GM18907 (cell line): ENCODE measurements around the gene DNAJC13.
"Not testable (repeated sequence)": the region's sequence is repeated elsewhere in the genome, so short reads cannot be mapped to it uniquely, and the experiment has no call there.

Experiments used
- ATAC-seq: cut with Tn5 transposase; IDR thresholded peaks from one replicate; pipeline ENCODE4 v1.9.1; 2021; ENCODE audit warnings: mild to moderate bottlenecking, moderate library complexity; ENCODE audit not compliant: unreplicated experiment

Gene DNAJC13, protein sequence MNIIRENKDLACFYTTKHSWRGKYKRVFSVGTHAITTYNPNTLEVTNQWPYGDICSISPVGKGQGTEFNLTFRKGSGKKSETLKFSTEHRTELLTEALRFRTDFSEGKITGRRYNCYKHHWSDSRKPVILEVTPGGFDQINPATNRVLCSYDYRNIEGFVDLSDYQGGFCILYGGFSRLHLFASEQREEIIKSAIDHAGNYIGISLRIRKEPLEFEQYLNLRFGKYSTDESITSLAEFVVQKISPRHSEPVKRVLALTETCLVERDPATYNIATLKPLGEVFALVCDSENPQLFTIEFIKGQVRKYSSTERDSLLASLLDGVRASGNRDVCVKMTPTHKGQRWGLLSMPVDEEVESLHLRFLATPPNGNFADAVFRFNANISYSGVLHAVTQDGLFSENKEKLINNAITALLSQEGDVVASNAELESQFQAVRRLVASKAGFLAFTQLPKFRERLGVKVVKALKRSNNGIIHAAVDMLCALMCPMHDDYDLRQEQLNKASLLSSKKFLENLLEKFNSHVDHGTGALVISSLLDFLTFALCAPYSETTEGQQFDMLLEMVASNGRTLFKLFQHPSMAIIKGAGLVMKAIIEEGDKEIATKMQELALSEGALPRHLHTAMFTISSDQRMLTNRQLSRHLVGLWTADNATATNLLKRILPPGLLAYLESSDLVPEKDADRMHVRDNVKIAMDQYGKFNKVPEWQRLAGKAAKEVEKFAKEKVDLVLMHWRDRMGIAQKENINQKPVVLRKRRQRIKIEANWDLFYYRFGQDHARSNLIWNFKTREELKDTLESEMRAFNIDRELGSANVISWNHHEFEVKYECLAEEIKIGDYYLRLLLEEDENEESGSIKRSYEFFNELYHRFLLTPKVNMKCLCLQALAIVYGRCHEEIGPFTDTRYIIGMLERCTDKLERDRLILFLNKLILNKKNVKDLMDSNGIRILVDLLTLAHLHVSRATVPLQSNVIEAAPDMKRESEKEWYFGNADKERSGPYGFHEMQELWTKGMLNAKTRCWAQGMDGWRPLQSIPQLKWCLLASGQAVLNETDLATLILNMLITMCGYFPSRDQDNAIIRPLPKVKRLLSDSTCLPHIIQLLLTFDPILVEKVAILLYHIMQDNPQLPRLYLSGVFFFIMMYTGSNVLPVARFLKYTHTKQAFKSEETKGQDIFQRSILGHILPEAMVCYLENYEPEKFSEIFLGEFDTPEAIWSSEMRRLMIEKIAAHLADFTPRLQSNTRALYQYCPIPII (N-terminal part only)

DNA sequence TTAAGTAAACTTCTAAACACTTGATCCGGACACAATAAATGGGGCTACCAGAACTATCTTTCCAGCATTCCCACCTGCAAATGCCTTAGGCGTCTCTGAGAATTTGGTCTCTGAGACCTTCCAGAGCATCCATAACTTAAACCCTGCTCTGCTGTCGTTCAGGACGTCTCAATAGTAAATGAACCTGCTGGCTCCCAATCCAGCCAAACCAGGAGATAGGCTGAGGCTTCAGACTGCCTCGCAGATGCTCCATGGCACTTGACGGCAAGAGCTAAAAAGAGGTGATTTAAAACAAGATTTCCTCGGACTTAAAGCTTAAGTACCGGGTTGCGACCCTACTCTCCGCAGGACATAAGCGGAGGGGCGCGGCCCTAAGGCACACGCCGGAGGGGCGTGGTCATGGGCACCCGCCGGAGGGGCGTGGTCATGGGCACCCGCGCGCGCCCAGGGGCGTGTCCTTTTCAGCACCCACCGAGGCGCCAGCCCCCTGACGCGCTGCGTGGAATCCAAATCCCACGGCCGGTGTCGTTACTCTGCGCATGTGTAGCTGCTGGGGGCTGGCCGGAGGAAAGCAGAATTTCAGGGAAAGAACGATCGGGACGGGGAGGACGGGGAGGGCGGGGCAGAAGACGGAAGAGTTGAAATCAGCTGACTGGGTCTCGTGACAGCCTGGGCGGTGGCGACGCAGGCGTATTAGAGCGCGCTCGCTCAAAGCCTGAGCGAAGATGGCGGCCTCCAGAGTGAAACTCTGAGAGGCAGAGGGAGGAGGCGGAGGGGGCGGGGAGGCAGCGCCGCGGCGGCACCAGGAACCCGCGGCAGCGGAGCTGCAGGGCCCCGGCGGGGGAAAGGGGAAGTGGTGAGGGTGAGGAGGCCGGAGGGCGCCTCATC lies at the start of gene DNAJC13:
DNAJC13 (plus strand) TSS at position 696 of the 888 bp plus-strand sequence. CDS start 17,049 bp downstream, outside the sequence.
- peak; percentile 91 for ATAC-seq

DNA sequence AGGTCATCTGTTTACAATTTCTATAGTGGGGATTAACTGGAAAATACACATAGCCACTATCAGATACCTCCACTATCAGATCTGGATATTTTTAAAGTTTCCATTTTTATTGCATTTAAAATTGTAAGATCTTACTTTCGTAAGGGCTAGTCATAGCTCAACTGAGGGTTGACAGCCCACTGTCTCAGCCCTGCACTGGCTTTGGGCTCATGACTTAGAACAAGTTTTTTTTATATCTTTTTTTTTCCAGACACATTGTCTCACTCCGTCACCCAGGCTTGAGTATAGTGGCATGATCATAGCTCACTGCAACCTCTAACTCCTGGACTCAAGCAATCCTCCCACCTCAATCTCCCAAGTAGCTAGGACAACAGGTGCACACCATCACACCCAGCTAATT lies 48.8 kb upstream of the DNAJC13 start:
- no peak for ATAC-seq

DNA sequence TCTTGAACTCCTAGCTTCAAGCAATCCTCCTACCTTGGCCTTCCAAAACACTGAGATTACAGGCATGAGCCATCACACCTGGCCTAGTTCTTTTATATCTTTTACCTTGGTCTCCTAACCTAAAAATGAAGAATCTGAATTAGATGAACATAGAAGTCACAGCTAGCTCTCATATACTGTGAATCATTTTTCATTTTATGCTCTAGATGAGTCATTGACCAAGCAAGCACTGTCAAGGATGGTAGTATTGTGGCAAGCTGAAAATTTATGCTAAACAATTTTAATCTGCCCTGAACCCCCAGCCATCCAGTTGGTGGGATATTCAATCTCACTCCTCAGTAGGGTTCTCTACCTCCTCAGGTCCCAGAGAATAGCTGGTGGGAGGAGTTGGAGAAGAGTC lies 48.3 kb upstream of the DNAJC13 start:
- no peak for ATAC-seq

DNA sequence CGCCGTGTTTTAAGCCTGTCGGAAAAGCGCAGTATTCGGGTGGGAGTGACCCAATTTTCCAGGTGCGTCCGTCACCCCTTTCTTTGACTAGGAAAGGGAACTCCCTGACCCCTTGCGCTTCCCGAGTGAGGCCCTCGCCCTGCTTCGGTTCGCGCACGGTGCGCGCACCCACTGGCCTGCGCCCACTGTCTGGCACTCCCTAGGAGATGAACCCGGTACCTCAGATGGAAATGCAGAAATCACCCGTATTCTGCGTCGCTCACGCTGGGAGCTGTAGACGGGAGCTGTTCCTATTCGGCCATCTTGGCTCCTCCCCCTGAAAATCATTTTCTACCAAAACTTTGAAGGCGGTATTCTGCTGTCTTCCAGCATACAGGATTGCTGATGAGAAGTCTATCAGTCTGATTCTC lies 40.4 kb upstream of the DNAJC13 start:
- not testable (repeated sequence) for ATAC-seq

DNA sequence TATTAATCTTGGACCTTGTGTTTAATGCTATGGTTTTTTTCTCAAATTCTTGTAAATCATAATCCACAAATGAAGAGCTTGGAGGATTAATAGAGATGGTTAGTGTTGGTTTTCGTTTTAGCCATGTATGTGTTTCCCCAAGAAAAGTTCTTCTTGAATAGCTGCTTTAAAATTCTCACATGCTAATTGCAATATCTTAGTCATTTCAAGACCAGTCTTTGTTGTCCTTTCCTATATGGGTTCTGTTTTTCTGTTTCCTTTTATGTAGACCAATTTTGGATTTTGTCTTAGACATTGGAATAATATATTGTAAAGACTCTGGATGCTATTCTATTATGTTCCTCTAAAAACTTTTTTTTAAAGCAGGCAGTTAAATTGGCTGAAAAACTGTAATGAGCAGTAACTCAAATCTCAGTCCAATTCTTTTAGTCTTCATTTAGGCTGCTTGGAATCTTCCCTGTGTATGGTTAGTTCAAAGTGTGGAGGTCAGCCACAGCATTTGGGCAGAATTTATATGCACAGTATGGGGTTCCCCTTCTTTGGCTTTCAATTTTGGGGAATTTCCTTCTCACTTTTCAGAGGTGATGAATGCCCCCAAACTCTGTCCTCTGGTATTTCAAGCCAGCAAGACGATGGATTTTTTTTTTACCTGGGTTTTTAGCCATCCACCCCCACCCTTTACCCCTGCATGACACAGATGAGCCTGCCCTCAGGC lies 39.1 kb upstream of the DNAJC13 start:
- no peak for ATAC-seq

DNA sequence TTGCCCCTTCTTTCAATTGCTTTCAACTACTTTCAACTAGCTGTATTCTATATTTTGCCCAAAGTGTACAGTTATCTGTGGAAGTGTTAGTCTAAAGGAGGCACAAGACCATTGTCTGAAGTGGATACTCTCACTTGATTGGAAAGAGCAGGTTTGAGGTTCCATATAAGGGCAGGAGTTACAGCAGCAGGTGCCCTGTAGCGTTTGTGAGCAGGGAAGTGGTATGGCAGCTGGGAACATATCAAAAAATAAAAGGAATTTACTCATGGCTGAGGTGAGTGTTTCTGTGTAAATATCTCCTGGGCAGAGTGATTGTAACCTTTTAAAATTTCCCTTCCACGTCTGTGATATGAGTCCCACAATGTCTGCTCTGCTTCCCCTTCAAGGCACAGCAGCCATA lies 38.5 kb upstream of the DNAJC13 start:
- no peak for ATAC-seq

DNA sequence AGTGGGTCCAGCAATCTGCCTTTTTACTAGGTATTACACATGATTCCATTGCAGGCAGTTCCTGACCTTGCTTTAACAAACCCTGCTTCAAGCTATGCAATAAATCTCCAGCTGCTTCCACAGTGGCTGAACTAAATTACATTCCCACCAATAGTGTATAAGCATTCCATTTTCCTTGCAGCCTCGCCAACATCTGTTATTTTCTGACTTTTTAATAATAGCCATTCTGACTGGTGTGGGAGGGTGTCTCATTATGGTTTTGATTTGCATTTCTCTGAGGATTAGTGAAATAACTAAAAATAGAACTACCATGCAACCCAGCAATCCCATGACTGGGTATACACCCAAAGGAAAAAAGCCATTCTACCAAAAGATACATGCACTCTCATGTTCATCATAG lies 36.4 kb upstream of the DNAJC13 start:
- no peak for ATAC-seq

DNA sequence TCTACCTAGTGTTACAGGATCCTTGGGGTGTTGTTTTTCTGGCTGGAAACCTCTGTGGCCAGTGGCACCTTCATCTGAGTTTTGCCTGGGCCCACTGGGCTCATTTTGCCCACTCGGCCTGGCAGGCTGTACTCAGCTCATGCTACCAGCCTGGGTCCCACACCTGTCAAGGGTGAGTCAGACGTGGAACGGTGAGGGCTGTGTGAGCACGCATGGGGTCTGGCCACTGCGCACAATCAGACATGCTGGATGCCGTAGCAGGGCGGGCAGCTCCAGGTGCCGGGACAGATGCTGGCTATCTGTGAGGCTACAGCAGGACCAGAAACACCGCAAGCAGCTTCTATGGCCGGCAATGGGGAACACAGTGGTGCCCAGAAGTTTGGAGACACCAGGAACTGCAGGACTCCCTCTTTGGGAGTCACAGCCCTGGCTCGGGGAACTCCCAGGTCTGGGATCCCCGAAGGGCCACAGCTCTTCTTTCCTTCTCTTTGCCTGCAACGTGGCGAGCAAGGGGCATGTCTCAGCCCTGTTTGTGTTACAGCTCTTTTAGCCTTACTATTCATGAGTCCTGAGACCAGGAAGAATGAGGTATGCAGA lies 35.9 kb upstream of the DNAJC13 start:
- no peak for ATAC-seq

DNA sequence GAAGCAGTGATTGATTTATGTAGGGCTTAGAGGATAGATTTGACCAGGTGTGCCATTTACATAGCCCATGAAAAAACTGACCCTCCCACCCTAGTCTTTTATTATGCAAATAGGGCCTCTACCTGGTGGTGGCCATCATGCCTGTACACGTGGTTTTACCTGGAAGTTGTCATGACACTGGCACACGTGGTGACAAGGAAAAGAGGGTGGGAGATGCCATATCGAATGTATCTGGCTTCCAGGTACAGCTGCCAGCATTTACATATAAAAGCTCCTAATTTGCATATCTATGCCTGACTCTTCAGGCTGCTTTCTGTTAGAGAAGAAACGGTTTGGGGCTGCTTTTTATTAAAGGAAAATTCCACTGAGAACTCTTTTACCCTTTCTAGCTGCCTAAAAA lies 35.0 kb upstream of the DNAJC13 start:
- ATAC-seq = no peak

DNA sequence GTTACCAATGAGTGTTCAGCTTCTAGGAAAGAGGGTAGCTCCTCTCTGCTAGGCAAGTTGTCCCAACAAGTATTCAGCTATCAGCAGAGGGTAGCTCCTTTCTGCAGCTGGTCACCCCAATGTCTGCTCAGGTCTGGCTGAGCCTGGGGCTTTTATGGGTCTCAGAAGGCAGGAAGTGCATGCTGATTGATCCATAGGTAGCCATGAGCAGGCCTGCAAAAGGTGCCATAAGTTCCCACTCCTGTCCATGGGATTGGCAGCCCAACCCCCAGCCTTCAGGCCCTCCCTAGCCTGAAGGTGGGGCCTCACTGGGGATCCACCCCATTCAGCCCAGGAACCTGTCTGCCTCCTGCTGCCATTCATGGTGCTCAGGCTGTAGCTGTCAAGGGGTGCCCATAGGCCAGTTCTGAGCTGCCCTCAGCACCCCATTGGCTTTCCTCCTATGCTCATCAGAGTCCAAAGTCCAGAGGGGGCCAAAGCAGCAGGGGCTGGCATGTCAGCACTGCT lies 34.6 kb upstream of the DNAJC13 start:
- ATAC-seq = no peak

DNA sequence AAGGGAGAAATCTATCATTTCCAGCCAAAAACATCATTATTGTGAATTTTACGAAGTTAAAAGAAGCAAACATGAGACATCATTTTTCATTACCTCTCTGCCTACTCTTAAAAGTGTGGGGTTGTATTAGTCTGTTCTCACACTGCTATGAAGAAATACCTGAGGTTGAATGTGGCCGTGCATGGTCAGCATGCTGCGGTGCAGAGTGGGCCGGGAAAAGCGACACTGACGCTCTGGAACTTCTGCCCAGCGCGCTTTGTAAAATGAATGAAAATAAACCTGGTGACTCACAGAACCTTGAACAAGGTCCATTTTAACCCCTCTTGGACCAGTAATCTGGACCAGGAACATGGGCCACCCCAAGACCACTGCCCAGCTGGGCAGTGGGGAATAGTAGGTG lies 31.0 kb upstream of the DNAJC13 start:
- ATAC-seq = no peak

DNA sequence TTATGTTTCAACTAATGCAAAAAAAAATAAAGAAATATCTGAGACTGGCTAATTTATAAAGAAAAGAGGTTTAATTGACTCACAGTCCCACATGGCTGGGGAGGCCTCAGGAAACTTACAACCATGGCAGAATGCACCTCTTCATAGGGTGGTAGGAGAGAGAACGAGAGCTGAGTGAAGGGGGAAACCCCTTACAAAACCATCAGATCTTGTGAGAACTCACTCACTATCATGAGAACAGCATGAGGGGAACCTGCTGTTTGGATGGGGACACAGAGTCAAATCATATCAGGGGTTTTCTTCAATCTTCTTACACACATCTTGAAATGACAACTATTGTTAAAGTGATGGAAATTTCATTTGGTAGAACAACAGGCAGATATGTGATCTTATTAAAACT lies 24.6 kb upstream of the DNAJC13 start:
- ATAC-seq = not testable (repeated sequence)

DNA sequence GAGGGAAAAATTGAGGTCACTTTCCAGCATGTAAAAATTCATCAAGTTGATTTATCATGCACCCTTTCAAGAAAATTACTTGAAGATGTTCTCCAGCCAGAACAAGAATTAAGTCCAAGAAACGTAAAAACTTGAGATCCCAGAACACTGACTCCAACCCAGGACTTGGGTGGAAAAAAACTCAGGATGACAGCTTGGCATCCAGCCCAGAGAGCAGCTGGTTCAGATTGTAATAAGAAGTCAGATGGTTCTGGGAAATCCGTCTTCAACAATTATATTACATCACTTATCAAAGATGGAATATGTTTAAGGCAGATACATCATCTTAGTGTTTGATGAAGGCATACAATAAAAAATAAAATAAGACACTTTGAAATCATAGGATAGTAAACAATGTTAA lies 23.0 kb upstream of the DNAJC13 start:
- ATAC-seq = no peak

DNA sequence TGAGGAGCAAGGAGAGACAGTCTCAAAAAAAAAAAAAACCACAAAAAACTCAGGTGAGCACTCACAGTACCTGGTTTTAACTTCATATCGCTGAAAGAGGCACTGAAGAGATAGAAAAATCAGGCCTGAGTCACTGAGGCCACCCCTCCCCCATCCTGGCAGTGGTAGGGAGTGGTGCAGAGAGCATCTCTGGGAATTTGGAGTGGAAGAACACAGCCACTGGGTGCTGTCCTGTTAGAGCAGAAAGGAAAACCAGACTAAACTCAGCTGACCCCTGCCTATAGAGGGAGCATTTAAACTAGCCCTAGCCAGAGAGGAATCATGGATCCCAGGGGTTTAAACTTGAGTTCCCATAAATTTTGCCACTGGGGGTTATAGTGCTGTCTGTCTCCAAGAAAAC lies 22.2 kb upstream of the DNAJC13 start:
- no peak for ATAC-seq

DNA sequence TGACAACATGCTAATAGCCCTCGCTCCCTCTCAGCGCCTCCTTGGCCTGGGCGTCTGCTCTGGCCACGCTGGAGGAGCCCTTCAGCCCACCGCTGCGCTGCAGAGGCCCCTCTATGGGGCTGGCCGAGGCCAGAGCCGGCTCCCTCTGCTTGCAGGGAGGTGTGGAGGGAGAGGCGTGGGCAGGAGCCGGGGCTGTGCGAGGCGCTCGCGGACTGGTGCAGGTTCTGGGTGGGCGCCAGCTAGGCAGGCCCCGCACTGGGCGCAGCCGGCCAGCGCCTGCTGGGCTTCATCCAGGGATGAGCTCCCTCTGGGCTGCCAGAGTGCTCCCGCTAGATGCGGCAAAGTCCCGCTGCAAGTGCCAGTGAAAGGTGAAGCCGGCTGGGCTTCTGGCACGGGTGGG lies 21.0 kb upstream of the DNAJC13 start:
- ATAC-seq = no peak

DNA sequence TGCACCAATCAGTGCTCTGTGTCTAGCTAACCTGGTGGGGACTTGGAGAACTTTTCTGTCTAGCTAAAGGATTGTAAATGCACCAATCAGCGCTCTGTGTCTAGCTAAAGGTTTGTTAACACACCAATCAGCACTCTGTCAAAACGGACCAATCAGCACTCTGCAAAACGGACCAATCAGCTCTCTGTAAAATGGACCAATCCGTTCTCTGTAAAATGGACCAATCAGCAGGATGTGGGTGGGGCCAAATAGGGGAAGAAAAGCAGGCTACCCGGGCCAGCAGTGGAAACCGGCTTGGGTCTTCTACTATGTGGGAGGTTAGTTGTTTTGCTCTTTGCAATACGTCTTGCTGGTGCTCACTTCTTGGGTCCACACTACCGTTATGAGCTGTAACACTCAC lies 20.5 kb upstream of the DNAJC13 start:
- not testable (repeated sequence) for ATAC-seq

DNA sequence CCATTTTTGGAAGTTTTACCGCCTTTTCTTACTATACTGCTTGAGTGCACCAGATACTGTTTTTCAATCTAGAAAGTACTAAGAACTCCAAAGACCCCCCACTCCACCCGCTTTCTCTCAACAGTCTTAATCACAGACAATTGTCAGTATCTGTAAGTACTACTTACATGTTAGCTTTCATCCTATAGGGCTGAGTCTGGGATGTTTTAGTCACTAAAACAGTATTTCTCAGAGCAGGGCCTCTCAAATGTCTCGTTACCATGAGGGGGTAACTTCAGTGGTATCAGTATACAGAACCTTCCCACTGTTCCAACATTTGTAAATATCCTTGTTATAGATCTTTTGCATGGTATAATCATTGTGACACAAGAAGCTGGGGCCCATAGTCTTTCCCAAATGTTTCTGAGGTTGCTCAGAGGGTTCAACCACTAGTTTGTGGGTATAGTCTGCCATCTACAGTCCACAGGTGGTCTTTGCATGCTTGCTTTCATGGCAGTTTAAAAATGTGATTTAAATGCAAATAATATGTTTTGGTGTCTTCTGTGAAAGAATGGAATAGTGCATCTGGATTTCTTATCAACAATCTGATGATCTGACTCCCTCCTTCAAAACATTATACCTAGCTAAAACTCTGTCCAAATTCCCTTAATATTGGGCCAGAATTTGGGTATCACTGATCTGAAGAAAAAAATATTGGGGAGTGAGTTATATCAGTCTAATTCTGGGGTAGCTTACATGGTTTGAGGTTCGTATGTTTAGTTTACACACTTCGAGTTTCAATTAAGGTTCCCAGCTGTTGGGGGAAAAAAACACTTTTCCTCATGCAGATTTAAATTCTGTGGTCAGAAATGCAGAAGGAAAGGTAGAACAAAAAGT lies 18.0 kb upstream of the DNAJC13 start:
- ATAC-seq = no peak

DNA sequence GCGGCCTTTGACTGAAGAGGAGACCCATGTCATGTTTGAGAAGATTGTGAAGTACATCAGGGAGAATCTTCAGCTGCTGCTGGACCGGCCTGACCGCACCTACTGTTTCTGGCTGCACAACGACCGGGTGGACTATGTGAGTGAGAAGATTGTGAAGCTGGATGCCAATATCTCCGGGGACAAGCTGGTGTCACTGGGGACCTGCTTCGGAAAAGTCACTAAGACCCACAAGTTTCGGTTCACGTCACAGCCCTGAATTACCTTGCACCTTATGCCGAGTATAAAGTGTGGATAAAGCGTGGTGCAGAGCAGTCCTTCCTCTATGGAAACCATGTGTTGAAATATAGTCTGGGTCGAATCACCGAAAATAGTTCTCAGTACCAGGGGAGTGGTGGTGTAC lies 16.0 kb upstream of the DNAJC13 start:
- no peak for ATAC-seq
